ENCODE measurements around the gene PPP6R2.
"Not testable (repeated sequence)": the region's sequence is repeated elsewhere in the genome, so short reads cannot be mapped to it uniquely, and the experiment has no call there.

The PPP6R2 gene

GRCh38 chr22:50319503-50319951 lies 23.6 kb upstream of the PPP6R2 start:
- TF ChIP-seq CTCF (conservative IDR thresholded peaks at IDR 0.05; ENCODE audit: low read length), result no peak
- DNase-seq (ENCODE audit: low read depth), result no peak
- H3K4me3 ChIP-seq (ENCODE audit: low read length), result no peak overlapping the region

- no peak overlapping the region for H3K4me3 ChIP-seq (ENCODE audit: low read length)
- TF ChIP-seq CTCF (conservative IDR thresholded peaks at IDR 0.05; ENCODE audit: low read length), result no peak
- DNase-seq (ENCODE audit: low read depth), result no peak
Observed at GRCh38 chr22:50320116-50320515, 23.0 kb upstream of the PPP6R2 start.

- DNase-seq (ENCODE audit: low read depth), result no peak
- no peak for TF ChIP-seq CTCF (conservative IDR thresholded peaks at IDR 0.05; ENCODE audit: low read length)
- H3K4me3 ChIP-seq (ENCODE audit: low read length), result no peak overlapping the region
Observed at GRCh38 chr22:50320671-50321325, 22.3 kb upstream of the PPP6R2 start.

GRCh38 chr22:50322382-50323104 lies 20.6 kb upstream of the PPP6R2 start:
- DNase-seq (ENCODE audit: low read depth), result not testable (repeated sequence)

GRCh38 chr22:50323900-50324299 lies 19.2 kb upstream of the PPP6R2 start:
- no peak for DNase-seq (ENCODE audit: low read depth)
- H3K4me3 ChIP-seq (ENCODE audit: low read length), result no peak overlapping the region
- no peak for TF ChIP-seq CTCF (conservative IDR thresholded peaks at IDR 0.05; ENCODE audit: low read length)

More at GRCh38 chr22:50322382-50323104, 20.6 kb upstream of the PPP6R2 start:
- H3K4me3 ChIP-seq (ENCODE audit: low read length), result not testable (repeated sequence)

GRCh38 chr22:50325444-50326224 lies 17.5 kb upstream of the PPP6R2 start:
- TF ChIP-seq CTCF (conservative IDR thresholded peaks at IDR 0.05; ENCODE audit: low read length), result no peak
- DNase-seq (ENCODE audit: low read depth), result no peak
- peak overlapping the region; percentile 68 for H3K4me3 ChIP-seq (ENCODE audit: low read length)

GRCh38 chr22:50326225-50326955 lies 16.7 kb upstream of the PPP6R2 start:
- TF ChIP-seq CTCF (conservative IDR thresholded peaks at IDR 0.05; ENCODE audit: low read length), result no peak
- DNase-seq (ENCODE audit: low read depth), result no peak
- peak overlapping the region; percentile 68 for H3K4me3 ChIP-seq (ENCODE audit: low read length)
